K562 (cell line): ENCODE data around the gene NXPH4. TPM values are rescaled to one million over a fixed set of nuclear protein-coding genes. Genes with fewer than 3 reads are reported as not detected.

Source experiments
- ATAC-seq: fragments of 200-7000 bp; cut with Tn5 transposase; 3 replicates; pipeline ENCODE4 v1.9.1; 2020; ENCODE audit warnings: moderate library complexity
- BruUV-seq: library from RNA; stranded (reverse); fragments of 400-500 nt; replicated peaks from 2 replicates; lab custom pipeline; 2021; lab: Mats Ljungman, UMichigan
- CTCF ChIA-PET: fragments of 300-600 bp; formaldehyde crosslinking; extraction: SDS; loops from one replicate; lab custom pipeline; 2021; ENCODE audit warnings: low intra/inter-chr PET ratio; lab: Yijun Ruan, JAX
- POLR2A ChIA-PET: fragments of 300-600, 350-650 bp; sonication (Branson Sonifier 250); formaldehyde crosslinking; extraction: SDS; loops from one replicate; lab custom pipeline; 2021; ENCODE audit warnings: antibody characterized with exemption, inconsistent platforms; lab: Yijun Ruan, JAX
- DNase-seq, 4 experiments: peaks; one replicate each; pipeline versions ENCODE4 v3.0.0 to v3.0.0-alpha.2; 2011 to 2018; ENCODE audit warnings: low spot score in 3 of 4, mixed read lengths in 3 of 4; ENCODE audit errors: extremely low read depth in 1 of 4
- FAIRE-seq: peaks from 2 replicates; lab custom pipeline; 2011; peaks lifted over from hg19 to GRCh38; lab: Jason Lieb, UNC
- H2AFZ ChIP-seq: 2 replicates; pipeline ENCODE4 v1.6.0; 2011; ENCODE audit warnings: low read depth, low read length, control low read depth, inconsistent platforms
- H3K27ac ChIP-seq: fragments of 200-600 bp; 3 replicates; pipeline ENCODE4 v1.8.0; 2011; ENCODE audit warnings: low read depth, mild to moderate bottlenecking, control low read depth, inconsistent platforms, low read length, moderate library complexity, mixed read lengths; ENCODE audit errors: extremely low read depth
- H3K27me3 ChIP-seq, 2 experiments: fragments of 300-600 bp in 1 of 2; 2 replicates in 1 of 2; 3 replicates in 1 of 2; pipeline versions ENCODE4 v1.6.0 to v1.8.0; 2011; ENCODE audit warnings: inconsistent platforms in 2 of 2, low read length in 2 of 2, mild to moderate bottlenecking in 1 of 2, mixed read lengths in 1 of 2, moderate library complexity in 1 of 2; ENCODE audit not compliant: control insufficient read depth in 2 of 2, insufficient read depth in 2 of 2
- H3K36me3 ChIP-seq: fragments of 300-600 bp; 3 replicates; pipeline ENCODE4 v1.8.0; 2011; ENCODE audit warnings: mild to moderate bottlenecking, low read length, inconsistent platforms; ENCODE audit not compliant: control insufficient read depth, insufficient read depth
- H3K4me1 ChIP-seq, 2 experiments: fragments of 200-600 bp in 1 of 2; replicated peaks in 1 of 2; 2 replicates in 1 of 2; 3 replicates in 1 of 2; pipeline versions ENCODE4 v1.5.1 to v1.8.0; 2011; ENCODE audit warnings: inconsistent platforms in 2 of 2, low read length in 2 of 2, mild to moderate bottlenecking in 1 of 2, mixed read lengths in 1 of 2, moderate library complexity in 1 of 2; ENCODE audit not compliant: control insufficient read depth in 2 of 2, insufficient read depth in 2 of 2
- H3K4me2 ChIP-seq: 2 replicates; pipeline ENCODE4 v1.6.1; 2011; ENCODE audit warnings: low read length, control low read depth, inconsistent platforms, mixed read lengths; ENCODE audit not compliant: insufficient read depth
- H3K4me3 ChIP-seq: fragments of 200-600 bp; sonication (generic), shearing (Covaris generic); 2 replicates; pipeline ENCODE4 v1.5.1; 2016; ENCODE audit warnings: control low read depth, inconsistent platforms
- H3K79me2 ChIP-seq: fragments of 200-600 bp; 3 replicates; pipeline ENCODE4 v1.8.0; 2011; ENCODE audit warnings: low read length, inconsistent platforms; ENCODE audit not compliant: control insufficient read depth, insufficient read depth
- H3K9ac ChIP-seq, 2 experiments: 2 replicates each; pipeline versions ENCODE4 v1.6.0 to v1.6.1; 2011; ENCODE audit warnings: low read depth in 2 of 2, low read length in 2 of 2, control low read depth in 1 of 2, inconsistent platforms in 1 of 2, mild to moderate bottlenecking in 1 of 2, mixed read lengths in 1 of 2; ENCODE audit not compliant: insufficient read depth in 1 of 2
- H3K9me1 ChIP-seq: one replicate; pipeline ENCODE4 v1.6.0; 2011; ENCODE audit warnings: inconsistent platforms, mild to moderate bottlenecking, low read length, moderate library complexity; ENCODE audit not compliant: control insufficient read depth, insufficient read depth
- H3K9me3 ChIP-seq: replicated peaks from 2 replicates; pipeline ENCODE4 v1.5.1; 2011; ENCODE audit warnings: low read depth, low read length, inconsistent platforms; ENCODE audit not compliant: control insufficient read depth, insufficient read depth
- H4K20me1 ChIP-seq: replicated peaks from 2 replicates; pipeline ENCODE4 v1.6.1; 2011; ENCODE audit warnings: low read length, inconsistent platforms, mixed read lengths; ENCODE audit not compliant: control insufficient read depth, insufficient read depth
- ARID2 ChIP-seq: fragments of 450-650 bp; IDR thresholded peaks from 2 replicates; pipeline ENCODE4 v1.6.1; 2017; ENCODE audit warnings: antibody characterized with exemption, mild to moderate bottlenecking
- BACH1 ChIP-seq: fragments of 200-800 bp; sonication (Bioruptor generic); IDR thresholded peaks from 2 replicates; pipeline ENCODE4 v1.6.1; 2016; ENCODE audit warnings: missing genetic modification characterization, missing compliant biosample characterization
- CBFA2T2 ChIP-seq: fragments of 450-650 bp; conservative IDR thresholded peaks from 2 replicates; pipeline ENCODE4 v1.6.1; 2017; ENCODE audit warnings: mild to moderate bottlenecking
- CBX5 ChIP-seq: IDR thresholded peaks from 2 replicates; pipeline ENCODE4 v1.6.1; 2014; ENCODE audit warnings: low read depth, borderline replicate concordance
- NFE2L1 ChIP-seq: fragments of 450-650 bp; IDR thresholded peaks from 2 replicates; pipeline ENCODE4 v1.6.1; 2016; ENCODE audit warnings: missing genetic modification characterization, low read depth, mild to moderate bottlenecking, missing compliant biosample characterization, moderate library complexity, borderline replicate concordance
- PCBP1 ChIP-seq: fragments of 200-400 bp; formaldehyde crosslinking; IDR thresholded peaks from 2 replicates; pipeline ENCODE4 v1.6.1; 2018; ENCODE audit warnings: mild to moderate bottlenecking, low read depth, low read length; ENCODE audit not compliant: poor library complexity, severe bottlenecking
- RBFOX2 ChIP-seq: fragments of 200-400 bp; formaldehyde crosslinking; IDR thresholded peaks from 2 replicates; pipeline ENCODE4 v1.6.1; 2017; ENCODE audit warnings: low read depth, mild to moderate bottlenecking, low read length, moderate library complexity
- TEAD2 ChIP-seq: fragments of 450-650 bp; IDR thresholded peaks from 2 replicates; pipeline ENCODE4 v1.6.1; 2016; ENCODE audit warnings: missing genetic modification characterization, control low read depth, missing compliant biosample characterization
- THAP7 ChIP-seq: fragments of 250-450 bp; sonication (Bioruptor Pico); IDR thresholded peaks from 2 replicates; pipeline ENCODE4 v1.5.0; 2021
- ZBED1 ChIP-seq: IDR thresholded peaks from 2 replicates; pipeline ENCODE4 v1.6.1; 2014
- ZBTB33 ChIP-seq: sonication (generic); formaldehyde crosslinking; IDR thresholded peaks from 2 replicates; pipeline ENCODE4 v1.8.1; 2023; ENCODE audit warnings: mild to moderate bottlenecking, missing genetic modification reagents
- ZNF445 ChIP-seq: fragments of 250-450 bp; sonication (Bioruptor Pico); IDR thresholded peaks from 2 replicates; pipeline ENCODE4 v1.4.0; 2020; ENCODE audit warnings: low read depth, mild to moderate bottlenecking, moderate library complexity
- ZNF609 ChIP-seq: sonication (generic); formaldehyde crosslinking; IDR thresholded peaks from 2 replicates; pipeline ENCODE4 v1.8.1; 2023; ENCODE audit warnings: missing genetic modification reagents, mild to moderate bottlenecking, borderline replicate concordance
- WGBS: fragments of 100-300 bp; shearing (Covaris generic); methylation state at CpG from one replicate; pipeline ENCODE4 v1.1.6; 2016; ENCODE audit warnings: low coverage, mixed read lengths; ENCODE audit not compliant: insufficient coverage; ENCODE audit errors: missing lambda C conversion rate; 5-methylcytosine and 5-hydroxymethylcytosine counted together
- in situ Hi-C: fragments of 300-500 bp; cut with MboI; formaldehyde crosslinking; loops from 4 replicates; pipeline ENCODE4 v1.15.0; 2018; ENCODE audit warnings: inconsistent platforms, mixed read lengths
- intact Hi-C: fragments of 100-400 bp; cut with micrococcal nuclease; formaldehyde crosslinking; loops from 2 replicates; pipeline ENCODE4 v1.14.2; 2022
- polyA plus RNA-seq, 8 experiments: library from polyadenylated mRNA; depleted of rRNA in 4 of 8; stranded (reverse) in 5 of 8; unstranded in 3 of 8; fragments of >200 nt; fragmentation: Nextera tagmentation in 2 of 8; fragmentation: Illumina TruSeq in 1 of 8; extraction: Ambion mirVana in 2 of 8; extraction: Trizol in 1 of 8; gene quantifications; 2 replicates each; pipeline versions ENCODE4 v1.2.1 to v1.2.3, GENCODE V29; 2011 to 2014; ENCODE audit warnings: inconsistent platforms in 1 of 8, missing spikeins in 1 of 8
- total RNA-seq, 7 experiments: library from RNA; depleted of rRNA in 6 of 7; stranded (reverse); fragments of >200 nt in 6 of 7; fragmentation: Illumina TruSeq in 2 of 7; extraction: Trizol in 2 of 7; gene quantifications; 2 replicates each; pipeline versions ENCODE4 v1.2.1 to v1.2.3, GENCODE V29; 2011 to 2021; ENCODE audit warnings: low replicate concordance in 1 of 7

Gene NXPH4
- total and polyA plus RNA-seq, 9 of the 15 experiments (the other 6 are each of a cell fraction or from before 2014, with no cell fraction given) = 0.49 to 2.7 (median 1.1) TPM; not detected in 4

- TF ChIP-seq THAP7 (CRISPR knock-in tag) = no peak
- TF ChIP-seq ZBED1 = no peak
- TF ChIP-seq BACH1 (tag) = no peak
- TF ChIP-seq, all 486 proteins: peak for 2
These were observed 19.1 kb downstream of the NXPH4 start (continued) for GRCh38 chr12:57235728-57236131.

- no peaks in the 10 kb centered on the region for H3K9me3 ChIP-seq
- intact Hi-C loops (no loop called here), in situ Hi-C loops (no loop called here)
- H3K4me1 ChIP-seq = peaks cover 43 to 82% of the 10 kb centered on the region in 2 experiments
- ATAC-seq = no peak
- H3K36me3 ChIP-seq = peaks cover 45% of the 10 kb centered on the region; the same call in 2 of the 3 replicates
- H3K4me2 ChIP-seq = no peak overlapping the region
- no peak overlapping the region for H2AFZ ChIP-seq
- H3K27me3 ChIP-seq = peaks cover 2 to 16% of the 10 kb centered on the region in 2 experiments; a peak in 3 of 5 replicates
- BruUV-seq = no TSS peak
- peaks cover 6% of the 10 kb centered on the region for H3K9me1 ChIP-seq
- H3K27ac ChIP-seq = no peak overlapping the region
- peaks cover 6% of the 10 kb centered on the region for H4K20me1 ChIP-seq
- peaks cover 6% of the 10 kb centered on the region for H3K79me2 ChIP-seq
- no peak for FAIRE-seq
- CTCF ChIA-PET = interaction anchor here (6.6 kb wide), 1 partner anchor 23 kb away, joined by 186 read pairs; the partner anchor contains the start of gene NXPH4
- POLR2A ChIA-PET = interaction anchor here (1.1 kb wide), 1 partner anchor 13 kb away, joined by 3 read pairs; no protein-coding TSS in a partner anchor
- H3K4me3 ChIP-seq = no peak overlapping the region
- 81% methylated on average over 30 of the region's 40 CpGs for WGBS
- H3K9ac ChIP-seq = no peak overlapping the region
- DNase-seq = no peak
- peak; percentile 5 for TF ChIP-seq PCBP1
- no peak for TF ChIP-seq TEAD2
- no peak for TF ChIP-seq NFE2L1
- peak; percentile 78 for TF ChIP-seq RBFOX2
- TF ChIP-seq ARID2 = no peak
- TF ChIP-seq CBX5 = no peak
- no peak for TF ChIP-seq ZNF445 (CRISPR knock-in tag)
- no peak for TF ChIP-seq CBFA2T2
- TF ChIP-seq ZNF609 (CRISPR knock-in tag) = no peak
- TF ChIP-seq ZBTB33 (CRISPR knock-in tag) = peak; percentile 88
These were observed 19.8 kb downstream of the NXPH4 start for GRCh38 chr12:57236201-57236924.
